NCI-H345 treated with DMSO at 0.1 percent for 48 hours (cell line): ENCODE measurements around the gene SART1.
"Not testable (repeated sequence)": the region's sequence is repeated elsewhere in the genome, so short reads cannot be mapped to it uniquely, and the experiment has no call there.

Source experiments
- DNase-seq: peaks from one replicate; lab custom pipeline; 2025; ENCODE audit not compliant: unreplicated experiment; lab: John Stamatoyannopoulos, UW

The SART1 gene

DNA sequence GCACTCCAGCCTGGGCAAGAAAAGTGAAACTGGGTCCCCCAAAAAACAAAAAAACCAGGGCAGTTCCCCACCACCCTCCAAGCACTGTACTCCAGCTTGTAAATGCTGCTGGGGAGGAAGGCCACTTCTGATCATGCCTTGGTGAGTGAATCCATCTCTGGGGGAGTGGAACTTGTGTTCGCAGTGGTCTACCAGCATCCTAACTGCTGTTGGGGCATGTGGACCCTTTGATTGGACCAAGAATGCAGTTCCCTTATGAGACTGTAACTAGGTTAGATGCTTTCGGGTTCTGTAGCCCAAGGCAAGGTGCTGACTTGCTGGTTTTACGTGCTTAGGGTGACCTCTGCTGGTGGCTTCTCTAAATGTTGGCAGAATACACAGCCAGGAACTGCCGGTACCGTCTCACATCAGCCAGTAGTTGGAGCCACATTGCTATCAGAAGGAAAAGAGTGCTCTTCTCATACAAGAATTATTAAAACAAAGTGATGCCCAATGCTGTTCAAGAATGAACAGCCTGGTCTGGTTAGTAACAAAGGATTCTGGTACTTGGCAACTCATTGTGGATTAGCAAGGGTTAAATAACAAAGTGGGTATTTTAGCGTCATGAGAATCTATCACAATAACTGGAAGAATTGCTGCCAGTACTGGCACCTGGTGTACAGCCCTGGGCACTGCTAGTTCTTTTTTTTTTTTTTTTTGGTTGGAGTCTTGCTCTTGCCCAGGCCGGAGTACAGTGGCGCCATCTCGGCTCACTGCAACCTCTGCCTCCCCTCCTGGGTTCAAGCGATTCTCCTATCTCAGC lies 27.5 kb downstream of the SART1 start:
- peak; percentile 80 for DNase-seq

DNA sequence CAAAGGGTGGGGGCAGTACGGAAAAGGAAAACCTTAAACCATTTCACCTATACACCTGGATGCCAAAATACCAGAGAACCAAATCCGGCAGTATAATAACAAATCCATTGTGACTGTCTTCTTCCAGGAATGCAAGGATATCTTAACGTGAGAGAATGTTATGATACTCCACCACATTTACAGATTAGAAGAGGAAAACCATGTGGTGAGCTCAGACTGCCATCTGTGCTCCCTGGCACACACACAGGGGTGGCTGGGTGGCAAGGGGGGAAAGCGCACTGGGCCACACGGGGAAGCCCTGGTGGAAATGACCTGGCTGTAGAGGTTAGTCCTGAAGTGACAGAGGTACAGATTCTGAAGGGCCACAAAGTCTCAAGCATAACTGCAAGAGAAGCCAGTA lies 30.5 kb downstream of the SART1 start:
- no peak for DNase-seq

DNA sequence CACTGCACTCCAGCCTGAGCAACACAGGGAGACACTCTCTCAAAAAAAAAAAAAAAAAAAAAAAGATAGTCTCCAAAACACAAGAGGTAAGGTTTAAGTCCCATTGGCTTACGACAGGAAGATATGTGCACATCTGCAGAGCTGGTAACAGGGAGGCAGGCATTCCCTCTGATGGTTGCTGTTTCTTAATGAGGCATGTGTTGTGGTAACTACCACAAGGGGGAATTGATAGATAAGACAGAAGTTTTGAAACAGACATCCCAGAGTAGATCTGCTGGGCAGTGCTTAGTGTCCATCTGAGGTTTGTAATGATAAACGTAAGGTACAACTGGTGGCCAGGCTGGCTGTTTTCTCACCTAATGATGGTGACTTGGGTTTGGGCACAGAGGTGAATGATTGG lies 35.8 kb downstream of the SART1 start:
- no peak for DNase-seq

GRCh38 chr11:66001942-66002647 lies 40.6 kb downstream of the SART1 start, which contains the start of the genes BANF1 and EIF1AD:
TSS of gene BANF1 (plus strand) at chr11:66002503. CDS start at chr11:66003251, 748 bp downstream.
TSS of gene EIF1AD (minus strand) at chr11:66002157. CDS start at chr11:66000389, 1,768 bp downstream.
- DNase-seq = peak; percentile 99

GRCh38 chr11:66002648-66003225 lies 41.2 kb downstream of the SART1 start:
- no peak for DNase-seq

DNA sequence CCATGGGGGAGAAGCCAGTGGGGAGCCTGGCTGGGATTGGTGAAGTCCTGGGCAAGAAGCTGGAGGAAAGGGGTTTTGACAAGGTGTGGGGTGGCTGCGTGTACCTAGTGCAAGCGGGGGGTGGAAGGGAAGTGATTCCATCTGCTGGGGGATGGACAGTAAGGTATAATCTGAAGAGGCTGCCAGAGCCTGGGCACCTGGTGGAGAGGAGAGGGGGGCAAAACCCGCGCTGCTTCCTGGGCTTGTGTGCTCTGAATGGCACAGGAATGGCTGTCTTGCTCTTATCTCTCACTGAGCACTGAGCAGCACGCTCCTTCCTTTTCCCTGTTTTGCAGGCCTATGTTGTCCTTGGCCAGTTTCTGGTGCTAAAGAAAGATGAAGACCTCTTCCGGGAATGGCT lies 41.8 kb downstream of the SART1 start:
- DNase-seq = no peak

- no peak for DNase-seq
These were observed 42.7 kb downstream of the SART1 start for GRCh38 chr11:66004186-66004585.

DNA sequence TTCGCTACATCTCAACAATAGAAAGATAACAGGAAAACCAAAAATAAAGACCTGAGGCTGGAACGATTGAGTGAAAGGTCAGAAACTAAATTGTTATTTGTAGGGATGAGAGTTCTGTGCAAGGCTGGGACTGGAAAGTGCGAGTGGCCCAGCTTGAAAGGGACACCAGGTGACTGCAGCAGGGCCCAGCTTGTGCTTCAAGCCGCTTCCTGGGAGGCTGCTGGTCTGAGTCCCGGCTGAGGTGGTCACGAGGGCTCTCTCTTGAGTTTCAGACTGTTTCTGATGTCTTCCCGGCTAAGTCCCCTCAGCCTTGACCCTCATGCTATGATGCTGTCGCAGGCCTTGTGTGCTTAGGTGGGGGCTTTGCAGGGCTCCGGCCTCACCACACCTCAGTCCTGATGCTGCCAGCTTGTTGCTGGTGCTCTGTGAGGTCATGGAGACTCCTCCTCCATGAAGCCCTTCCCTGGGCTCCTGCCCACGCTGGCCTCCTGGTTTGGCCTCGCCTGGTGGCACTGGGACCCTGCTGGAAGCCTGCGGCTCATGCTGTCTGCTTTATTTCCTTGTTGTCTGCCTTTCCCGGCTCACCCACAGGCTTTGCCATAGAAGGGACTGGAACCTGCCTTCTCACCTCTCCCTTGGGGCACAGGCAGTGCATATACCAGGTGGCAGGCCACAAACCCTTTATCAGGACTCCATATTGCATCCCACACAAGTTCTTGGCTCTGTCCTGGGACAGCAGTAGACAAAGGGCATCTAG lies 44.8 kb downstream of the SART1 start:
- DNase-seq = no peak

DNA sequence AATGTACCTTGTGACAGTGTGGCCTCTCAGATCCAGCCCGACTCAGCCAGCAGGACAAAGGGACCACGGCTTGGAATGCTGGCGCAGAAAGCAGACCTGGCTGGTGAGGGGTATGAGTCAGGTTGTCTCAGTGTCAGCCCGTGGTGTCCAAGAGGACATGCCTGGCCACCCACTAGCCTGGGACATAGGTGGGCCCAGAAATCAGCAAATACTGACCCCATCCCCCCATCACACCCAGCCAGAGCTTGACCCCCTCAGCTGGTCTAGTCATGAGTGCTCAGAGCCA lies 45.3 kb downstream of the SART1 start:
- DNase-seq = no peak

DNA sequence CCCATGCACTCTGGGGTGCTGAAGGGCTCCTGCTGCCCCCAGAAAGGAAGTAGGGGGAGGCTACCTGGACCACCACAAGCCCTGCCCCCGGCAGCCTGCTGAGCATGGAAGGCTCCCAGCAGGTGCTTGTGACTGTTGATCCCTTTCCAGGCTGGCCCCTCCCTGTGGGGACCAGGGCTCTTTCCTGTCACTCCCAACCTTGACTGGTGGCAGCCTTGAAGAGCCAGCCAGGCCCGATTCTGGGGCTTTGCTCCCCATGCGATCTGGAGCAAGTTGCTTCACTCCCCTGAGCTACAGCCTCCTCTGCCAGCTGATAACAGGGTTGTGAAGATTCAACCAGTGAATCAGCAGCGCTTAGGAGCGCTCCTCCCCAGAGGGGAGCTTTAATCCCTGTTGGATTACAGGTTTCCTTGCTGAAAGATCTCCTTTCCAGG lies 45.7 kb downstream of the SART1 start:
- DNase-seq = no peak

- DNase-seq = no peak
These were observed 46.5 kb downstream of the SART1 start for GRCh38 chr11:66008095-66008467.

GRCh38 chr11:66008468-66009101 lies 47.1 kb downstream of the SART1 start:
- no peak for DNase-seq

GRCh38 chr11:66010036-66010435 lies 48.5 kb downstream of the SART1 start:
- not testable (repeated sequence) for DNase-seq

DNA sequence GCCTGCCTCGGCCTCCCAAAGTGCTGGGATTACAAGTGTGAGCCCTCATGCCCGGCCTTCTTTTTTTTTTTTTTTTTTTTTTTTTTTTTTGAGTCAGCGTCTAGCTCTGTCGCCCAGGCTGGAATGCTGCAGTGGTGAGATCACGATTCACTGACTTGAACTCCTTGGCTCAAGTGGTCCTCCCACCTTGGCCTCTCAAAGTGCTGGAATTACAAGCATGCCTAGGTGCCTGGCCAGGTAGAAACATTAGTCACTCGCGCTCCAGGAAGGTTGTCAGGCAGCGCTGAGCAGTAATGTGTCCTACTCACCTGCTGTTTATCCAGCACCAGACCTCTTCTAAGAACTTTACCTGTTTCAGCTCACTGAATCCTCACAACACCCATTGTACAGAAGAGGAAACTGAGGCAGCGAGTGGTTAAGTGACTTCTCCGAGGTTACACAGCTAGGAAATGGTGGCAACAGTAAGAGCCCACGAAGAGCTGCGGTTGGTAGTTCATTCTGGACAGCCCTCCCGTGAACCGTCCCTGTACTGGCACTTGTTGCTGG lies 49.8 kb downstream of the SART1 start:
- no peak for DNase-seq

GRCh38 chr11:66011785-66012303 lies 50.3 kb downstream of the SART1 start, which contains the start of gene CST6:
TSS of gene CST6 (plus strand) at chr11:66012008. CDS start at chr11:66012045, 37 bp downstream.
- no peak for DNase-seq

DNA sequence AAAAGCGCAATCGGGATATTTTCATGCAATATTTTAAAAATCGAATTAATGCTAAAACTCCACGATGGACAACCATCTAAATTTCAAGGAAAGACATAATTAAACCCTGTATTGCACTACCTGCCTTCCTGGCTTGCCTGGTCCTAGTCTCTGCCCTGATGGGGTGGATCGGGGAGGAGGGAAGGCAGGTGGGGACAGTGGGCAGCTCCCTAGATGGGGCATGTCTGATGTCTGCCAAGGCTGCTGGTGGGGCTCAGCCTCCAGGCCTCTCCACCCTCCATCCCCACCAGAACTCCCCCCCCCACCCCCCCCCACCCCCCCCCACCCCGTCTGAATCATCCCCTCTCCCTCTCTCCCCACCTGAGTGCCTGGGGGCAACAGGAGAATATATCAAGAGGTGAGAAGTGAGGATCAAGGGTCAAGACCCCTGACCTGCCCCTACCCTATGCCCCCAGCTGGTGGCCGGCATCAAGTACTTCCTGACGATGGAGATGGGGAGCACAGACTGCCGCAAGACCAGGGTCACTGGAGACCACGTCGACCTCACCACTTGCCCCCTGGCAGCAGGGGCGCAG lies 50.9 kb downstream of the SART1 start:
- DNase-seq = no peak

- no peak for DNase-seq
These were observed 51.6 kb downstream of the SART1 start for GRCh38 chr11:66012946-66013761.

DNA sequence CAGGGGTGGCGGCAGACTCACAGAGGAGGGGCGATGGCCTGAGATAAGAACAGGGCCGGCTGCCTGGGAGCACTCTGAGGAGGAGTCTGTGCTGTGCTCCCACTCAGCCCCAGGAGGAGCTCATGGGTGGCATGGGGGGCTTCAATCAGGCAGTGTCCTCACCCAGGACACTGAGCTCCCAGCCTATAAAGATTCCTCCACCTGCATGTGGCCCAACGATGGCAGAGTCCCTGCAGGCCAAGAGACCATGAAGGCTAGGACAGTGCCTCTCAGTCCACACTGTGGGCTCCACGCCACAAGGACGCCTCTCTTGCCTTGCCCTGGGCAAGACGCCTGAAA lies 52.2 kb downstream of the SART1 start:
- no peak for DNase-seq

GRCh38 chr11:66014804-66015453 lies 53.4 kb downstream of the SART1 start:
- DNase-seq = no peak
